HepG2 (cell line): Measurements from ENCODE around the gene CUL1. TPM values are rescaled to one million over a fixed set of nuclear protein-coding genes. Genes with fewer than 3 reads are reported as not detected.

ENCODE experiments used
- ATAC-seq: fragments of 200-7000 bp; cut with Tn5 transposase; 3 replicates; pipeline ENCODE4 v1.9.1; 2020; ENCODE audit warnings: mild to moderate bottlenecking, moderate library complexity
- BruUV-seq: library from RNA; stranded (reverse); fragments of 400-500 nt; replicated peaks from 2 replicates; lab custom pipeline; 2021; lab: Mats Ljungman, UMichigan
- CTCF ChIA-PET: fragments of 300-600 bp; formaldehyde crosslinking; extraction: SDS; loops from one replicate; lab custom pipeline; 2021; ENCODE audit warnings: low total read pairs, inconsistent platforms, low intra/inter-chr PET ratio; lab: Yijun Ruan, JAX
- POLR2A ChIA-PET: fragments of 350-600 bp; sonication (Branson Sonifier 250); formaldehyde crosslinking; loops from one replicate; lab custom pipeline; 2020; ENCODE audit warnings: antibody characterized with exemption, inconsistent platforms; lab: Yijun Ruan, JAX
- DNase-seq: peaks from one replicate; pipeline ENCODE4 v3.0.0-alpha.2; 2015; ENCODE audit warnings: low spot score
- FAIRE-seq: peaks from 3 replicates; lab custom pipeline; 2011; peaks lifted over from hg19 to GRCh38; lab: Jason Lieb, UNC
- H2AFZ ChIP-seq: one replicate; pipeline ENCODE4 v1.6.1; 2011; ENCODE audit warnings: low read length, inconsistent platforms
- H3K27ac ChIP-seq: fragments of 300-600 bp; 3 replicates; pipeline ENCODE4 v1.8.0; 2011; ENCODE audit warnings: mixed run types, mild to moderate bottlenecking, mixed read lengths, low read length, inconsistent platforms; ENCODE audit not compliant: insufficient read depth; ENCODE audit errors: extremely low read length
- H3K27me3 ChIP-seq, 2 experiments: fragments of 200-600 bp in 1 of 2; 2 replicates in 1 of 2; 3 replicates in 1 of 2; pipeline versions ENCODE4 v1.6.0 to v1.8.0; 2011; ENCODE audit warnings: low read length in 2 of 2, mild to moderate bottlenecking in 2 of 2, moderate library complexity in 2 of 2, inconsistent platforms in 1 of 2; ENCODE audit not compliant: insufficient read depth in 2 of 2, control insufficient read depth in 1 of 2
- H3K36me3 ChIP-seq, 2 experiments: fragments of 200-600 bp in 1 of 2; replicated peaks in 1 of 2; 2 replicates in 1 of 2; 3 replicates in 1 of 2; pipeline versions ENCODE4 v1.5.1 to v1.8.0; 2011; ENCODE audit warnings: low read length in 2 of 2, inconsistent platforms in 1 of 2; ENCODE audit not compliant: insufficient read depth in 2 of 2, control insufficient read depth in 1 of 2
- H3K4me1 ChIP-seq: 2 replicates; pipeline ENCODE4 v1.5.1; 2012; ENCODE audit warnings: low read length, inconsistent platforms; ENCODE audit not compliant: insufficient read depth
- H3K4me2 ChIP-seq: 2 replicates; pipeline ENCODE4 v1.6.0; 2011; ENCODE audit warnings: low read depth, low read length, inconsistent platforms
- H3K4me3 ChIP-seq, 3 experiments: fragments of 200-600 bp in 1 of 3; sonication (generic), shearing (Covaris generic) in 1 of 3; replicated peaks in 1 of 3; 2 replicates each; pipeline ENCODE4 v1.5.1; 2011 to 2016; ENCODE audit warnings: low read length in 3 of 3, inconsistent platforms in 2 of 3, low read depth in 2 of 3, mild to moderate bottlenecking in 2 of 3, control low read depth in 1 of 3, mixed read lengths in 1 of 3; ENCODE audit not compliant: insufficient read depth in 1 of 3
- H3K79me2 ChIP-seq: one replicate; pipeline ENCODE4 v1.6.1; 2011; ENCODE audit warnings: low read length, inconsistent platforms; ENCODE audit not compliant: insufficient read depth
- H3K9ac ChIP-seq: 2 replicates; pipeline ENCODE4 v1.6.0; 2011; ENCODE audit warnings: mild to moderate bottlenecking, low read depth, low read length, inconsistent platforms; ENCODE audit not compliant: insufficient read depth
- H3K9me3 ChIP-seq: 2 replicates; pipeline ENCODE4 v1.5.1; 2012; ENCODE audit warnings: mild to moderate bottlenecking, low read length
- H4K20me1 ChIP-seq: 2 replicates; pipeline ENCODE4 v1.6.0; 2011; ENCODE audit warnings: inconsistent platforms, mild to moderate bottlenecking, low read length, moderate library complexity; ENCODE audit not compliant: insufficient read depth
- ARNT2 ChIP-seq: sonication (generic); formaldehyde crosslinking; IDR thresholded peaks from 2 replicates; pipeline ENCODE4 v1.8.0; 2022; ENCODE audit warnings: mild to moderate bottlenecking, low read depth, missing genetic modification reagents, moderate library complexity
- DR1 ChIP-seq: sonication (generic); formaldehyde crosslinking; IDR thresholded peaks from 2 replicates; pipeline ENCODE4 v1.8.0; 2021; ENCODE audit warnings: mild to moderate bottlenecking, missing genetic modification reagents, inconsistent platforms
- GATAD1 ChIP-seq: IDR thresholded peaks from 2 replicates; pipeline ENCODE4 v1.6.1; 2016; ENCODE audit warnings: missing genetic modification reagents, missing compliant biosample characterization
- NR1H2 ChIP-seq: sonication (generic); formaldehyde crosslinking; IDR thresholded peaks from 2 replicates; pipeline ENCODE4 v1.8.1; 2022; ENCODE audit warnings: low read depth, missing genetic modification reagents, borderline replicate concordance
- PTBP1 ChIP-seq: fragments of 200-400 bp; formaldehyde crosslinking; IDR thresholded peaks from 2 replicates; pipeline ENCODE4 v1.6.1; 2018; ENCODE audit warnings: low read length, low read depth; ENCODE audit not compliant: poor library complexity, severe bottlenecking
- YEATS2 ChIP-seq: sonication (generic); formaldehyde crosslinking; IDR thresholded peaks from 2 replicates; pipeline ENCODE4 v1.4.0; 2020; ENCODE audit warnings: missing genetic modification reagents, borderline replicate concordance
- WGBS: methylation state at CpG from one replicate; pipeline ENCODE4 v1.1.6; 2017; ENCODE audit warnings: low lambda C conversion rate; 5-methylcytosine and 5-hydroxymethylcytosine counted together
- in situ Hi-C: cut with HindIII; loops from 2 replicates; pipeline ENCODE4 v1.10.0; 2017; ENCODE audit warnings: low pct_unique_long_range_greater_than_20kb; ENCODE audit not compliant: extremely low pct_ligation_motif_present
- intact Hi-C: fragments of 100-400 bp; cut with micrococcal nuclease; formaldehyde crosslinking; loops from one replicate; pipeline ENCODE4 v1.10.0; 2022; ENCODE audit not compliant: unreplicated experiment
- polyA plus RNA-seq, 8 experiments: library from polyadenylated mRNA; depleted of rRNA in 3 of 8; stranded (reverse) in 7 of 8; unstranded in 1 of 8; fragments of >200 nt; fragmentation: Illumina TruSeq in 4 of 8; extraction: Trizol in 4 of 8; gene quantifications; 2 replicates each; pipeline versions ENCODE4 v1.2.1 to v1.2.3, GENCODE V29; 2011 to 2016; ENCODE audit warnings: low read depth in 4 of 8, missing spikeins in 1 of 8, mixed read lengths in 1 of 8; ENCODE audit not compliant: insufficient read depth in 1 of 8
- total RNA-seq, 5 experiments: library from RNA; depleted of rRNA; stranded (reverse); fragments of >200 nt; fragmentation: Illumina TruSeq; extraction: Trizol; gene quantifications; 2 replicates each; pipeline ENCODE4 v1.2.3, GENCODE V29; 2016; ENCODE audit warnings: low read depth in 1 of 5
- TF ChIP-seq, protein P1 (sequence below): sonication (generic); formaldehyde crosslinking; IDR thresholded peaks from 2 replicates; pipeline ENCODE4 v1.4.0; 2020; ENCODE audit warnings: mild to moderate bottlenecking, missing genetic modification reagents

The CUL1 gene
- total and polyA plus RNA-seq, 2 of the 13 experiments (the other 11 are each of a cell fraction or from before 2014, with no cell fraction given), result 30.1 to 45.9 TPM

DNA sequence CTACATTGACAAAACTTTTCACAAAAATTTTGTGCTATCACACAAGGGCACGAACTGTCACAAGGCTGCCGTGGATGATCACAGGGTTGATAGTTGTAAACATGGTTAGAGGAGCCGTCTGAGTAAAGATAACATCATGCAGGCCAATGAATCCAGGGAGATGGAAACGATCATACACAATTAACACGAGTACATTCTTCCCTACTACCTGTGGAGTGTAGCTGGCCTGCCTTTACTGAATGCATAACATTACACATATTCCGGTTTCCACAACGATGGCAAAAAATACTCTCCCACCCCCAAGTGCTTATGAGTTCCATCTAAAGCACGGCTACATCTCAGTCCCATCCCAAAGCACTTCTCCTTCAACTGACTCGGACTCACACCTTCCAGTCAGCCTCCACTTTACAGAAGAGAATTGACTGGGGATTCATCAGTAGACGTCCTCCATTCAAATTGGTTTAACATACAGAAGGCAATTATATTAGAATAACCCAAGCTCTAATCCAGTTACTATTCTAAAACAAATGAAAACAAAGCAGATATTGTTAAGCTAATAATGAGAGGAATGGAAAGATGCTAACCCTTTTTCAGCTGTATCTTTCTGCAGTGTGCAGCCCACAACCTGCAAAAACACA, 116.3 kb downstream of the CUL1 start (continued):
- TF ChIP-seq YEATS2 (CRISPR knock-in tag), result no peak
- TF ChIP-seq, protein P1, sequence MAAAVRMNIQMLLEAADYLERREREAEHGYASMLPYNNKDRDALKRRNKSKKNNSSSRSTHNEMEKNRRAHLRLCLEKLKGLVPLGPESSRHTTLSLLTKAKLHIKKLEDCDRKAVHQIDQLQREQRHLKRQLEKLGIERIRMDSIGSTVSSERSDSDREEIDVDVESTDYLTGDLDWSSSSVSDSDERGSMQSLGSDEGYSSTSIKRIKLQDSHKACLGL (CRISPR knock-in tag), result no peak
- no peak for TF ChIP-seq PTBP1
- no peak for TF ChIP-seq GATAD1 (CRISPR knock-in tag)

DNA sequence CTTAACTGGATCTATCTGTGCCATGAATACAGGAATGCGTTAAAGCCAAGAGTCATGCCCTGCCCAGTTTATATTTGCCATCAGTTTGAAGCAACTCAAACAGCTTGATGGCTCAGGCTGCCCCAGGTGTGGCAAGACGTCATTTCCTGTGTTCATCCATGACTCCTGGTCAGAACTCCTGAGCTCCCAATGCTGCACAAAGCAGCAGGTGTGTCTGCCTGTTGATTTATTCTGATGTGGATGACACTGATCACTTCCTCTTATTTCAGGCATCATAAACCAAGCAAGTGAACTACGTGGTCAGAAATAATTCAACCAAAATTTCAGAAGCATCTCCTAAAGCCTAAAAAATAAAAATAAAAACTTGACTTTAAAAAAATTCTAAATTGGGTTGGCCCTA, 116.9 kb downstream of the CUL1 start:
- Histone ChIP-seq H3K4me3 (no peak overlapping the region), H3K9ac (no peak overlapping the region), H4K20me1 (no peaks in the 10 kb centered on the region), H3K27me3 (no peaks in the 10 kb centered on the region), H2AFZ (no peak overlapping the region), H3K27ac (no peak overlapping the region), H3K9me3 (no peaks in the 10 kb centered on the region), H3K36me3 (peaks cover 12 to 88% of the 10 kb centered on the region in 2 experiments), H3K4me2 (no peak overlapping the region), H3K4me1 (no peaks in the 10 kb centered on the region), H3K79me2 (no peaks in the 10 kb centered on the region)
- ATAC-seq (no peak), FAIRE-seq (no peak), DNase-seq (no peak)
- CTCF ChIA-PET, result no interaction called here
- TF ChIP-seq ARNT2 (CRISPR knock-in tag) (no peak), DR1 (no peak), NR1H2 (CRISPR knock-in tag) (no peak)
- POLR2A ChIA-PET, result no interaction called here
- in situ Hi-C loops (no loop called here), intact Hi-C loops (no loop called here)
- WGBS, result 94% methylated on average over 3 of the region's 3 CpGs
- no TSS peak for BruUV-seq
